SU-DHL-6 (cell line): ENCODE results near the gene CD96.
A peak's percentile ranks its signal among the peaks of the same experiment; 100 is the strongest.

ENCODE experiments used
- H2AFZ ChIP-seq: fragments of 200-600 bp; sonication (generic); 2 replicates; pipeline ENCODE4 v1.6.1; 2014; ENCODE audit warnings: low read depth, mild to moderate bottlenecking, moderate library complexity, mixed read lengths, antibody characterized with exemption, low read length; ENCODE audit not compliant: severe bottlenecking
- H3F3A ChIP-seq: fragments of 200-600 bp; shearing (Covaris generic); 2 replicates; pipeline ENCODE4 v1.6.0; 2016; ENCODE audit warnings: antibody characterized with exemption, mild to moderate bottlenecking; ENCODE audit not compliant: insufficient read depth
- H3K27ac ChIP-seq: fragments of 200-600 bp; sonication (generic); 2 replicates; pipeline ENCODE4 v1.5.1; 2016; ENCODE audit warnings: low read depth, mild to moderate bottlenecking, low read length, moderate library complexity, mixed read lengths
- H3K27me3 ChIP-seq: fragments of 200-600 bp; sonication (generic), shearing (Covaris generic); 2 replicates; pipeline ENCODE4 v1.6.0; 2014; ENCODE audit warnings: mild to moderate bottlenecking, low read length
- H3K36me3 ChIP-seq: fragments of 200-600 bp; sonication (generic); 2 replicates; pipeline ENCODE4 v1.6.1; 2014; ENCODE audit warnings: mild to moderate bottlenecking, low read length, mixed read lengths
- H3K4me2 ChIP-seq: fragments of 300-600, 200-600 bp; shearing (Covaris generic), sonication (generic); 2 replicates; pipeline ENCODE4 v1.6.0; 2014; ENCODE audit warnings: low read length, low read depth, mild to moderate bottlenecking; ENCODE audit not compliant: poor library complexity, severe bottlenecking
- H3K4me3 ChIP-seq: fragments of 200-600 bp; sonication (generic); 2 replicates; pipeline ENCODE4 v1.5.1; 2014; ENCODE audit warnings: antibody characterized with exemption, low read length, mild to moderate bottlenecking, mixed read lengths; ENCODE audit not compliant: insufficient read depth, poor library complexity, severe bottlenecking
- H3K79me2 ChIP-seq: fragments of 200-600 bp; sonication (generic); 2 replicates; pipeline ENCODE4 v1.6.1; 2014; ENCODE audit warnings: mild to moderate bottlenecking, low read length, moderate library complexity; ENCODE audit not compliant: insufficient read depth
- H3K9ac ChIP-seq: fragments of 200-600 bp; sonication (generic); 2 replicates; pipeline ENCODE4 v1.7.0; 2014; ENCODE audit warnings: mild to moderate bottlenecking, low read length
- H3K9me2 ChIP-seq: fragments of 200-600 bp; sonication (generic); replicated peaks from 2 replicates; pipeline ENCODE4 v1.6.1; 2014; ENCODE audit warnings: low read length; ENCODE audit not compliant: insufficient read depth
- H3K9me3 ChIP-seq: fragments of 200-600 bp; sonication (generic); 2 replicates; pipeline ENCODE4 v1.6.1; 2014; ENCODE audit warnings: low read length, mixed read lengths; ENCODE audit not compliant: insufficient read depth
- H4K20me1 ChIP-seq: fragments of 200-600 bp; sonication (generic); 2 replicates; pipeline ENCODE4 v1.6.1; 2014; ENCODE audit warnings: low read depth, mild to moderate bottlenecking, antibody characterized with exemption, low read length, moderate library complexity, mixed read lengths
- CTCF ChIP-seq: fragments of 200-600 bp; sonication (generic); IDR thresholded peaks from one replicate; pipeline ENCODE4 v1.5.1; 2017; ENCODE audit warnings: antibody characterized with exemption, mild to moderate bottlenecking, low read length, moderate library complexity; ENCODE audit not compliant: insufficient read depth, poor library complexity, severe bottlenecking
- EZH2phosphoT487 ChIP-seq: fragments of 200-600 bp; sonication (generic), shearing (Covaris generic); conservative IDR thresholded peaks from 2 replicates; pipeline ENCODE4 v1.6.1; 2018; ENCODE audit warnings: mild to moderate bottlenecking, antibody characterized with exemption, low read length, moderate library complexity, mixed read lengths

The CD96 gene

GRCh38 chr3:111667170-111667569 is 125.2 kb downstream of the CD96 start:
- TF ChIP-seq CTCF (no peak), EZH2phosphoT487 (no peak)
- no peaks in the 10 kb centered on the region for H3F3A ChIP-seq
- no peaks in the 10 kb centered on the region for H3K9me2 ChIP-seq
- no peak overlapping the region for H3K4me3 ChIP-seq
- H3K79me2 ChIP-seq: no peaks in the 10 kb centered on the region
- H3K4me2 ChIP-seq: peak overlapping the region; percentile 38
- H3K9me3 ChIP-seq: peaks cover 6% of the 10 kb centered on the region; the same call in 1 of the 2 replicates
- no peak overlapping the region for H3K9ac ChIP-seq
- H3K27me3 ChIP-seq: no peaks in the 10 kb centered on the region
- H3K36me3 ChIP-seq: no peaks in the 10 kb centered on the region
- no peak overlapping the region for H2AFZ ChIP-seq
- H4K20me1 ChIP-seq: no peaks in the 10 kb centered on the region
- no peak overlapping the region for H3K27ac ChIP-seq

- H3K4me3 ChIP-seq: no peak overlapping the region
- no peaks in the 10 kb centered on the region for H3K36me3 ChIP-seq
- no peaks in the 10 kb centered on the region for H3K9me2 ChIP-seq
- peaks cover 1% of the 10 kb centered on the region; the same call in 1 of the 2 replicates for H3K9me3 ChIP-seq
- peak overlapping the region; percentile 38 for H3K4me2 ChIP-seq
- peak overlapping the region; percentile 29; the same call in 1 of the 2 replicates for H3K27ac ChIP-seq
- no peaks in the 10 kb centered on the region for H3K27me3 ChIP-seq
- no peaks in the 10 kb centered on the region for H3K79me2 ChIP-seq
- no peak for TF ChIP-seq EZH2phosphoT487
- H3F3A ChIP-seq: no peaks in the 10 kb centered on the region
- H4K20me1 ChIP-seq: no peaks in the 10 kb centered on the region
- no peak overlapping the region for H3K9ac ChIP-seq
- no peak overlapping the region for H2AFZ ChIP-seq
Measured at GRCh38 chr3:111667621-111668239, 125.7 kb downstream of the CD96 start.

GRCh38 chr3:111668326-111668725 is 126.3 kb downstream of the CD96 start:
- no peak for TF ChIP-seq CTCF
- TF ChIP-seq EZH2phosphoT487: no peak
- Histone ChIP-seq H3F3A (no peaks in the 10 kb centered on the region), H3K27me3 (no peaks in the 10 kb centered on the region), H3K79me2 (no peaks in the 10 kb centered on the region), H2AFZ (no peak overlapping the region), H3K27ac (no peak overlapping the region), H3K4me2 (peak overlapping the region; percentile 38), H3K9me3 (no peaks in the 10 kb centered on the region), H3K36me3 (no peaks in the 10 kb centered on the region), H3K9ac (no peak overlapping the region), H3K9me2 (no peaks in the 10 kb centered on the region), H3K4me3 (no peak overlapping the region), H4K20me1 (no peaks in the 10 kb centered on the region)

- no peaks in the 10 kb centered on the region for H3K27me3 ChIP-seq
- TF ChIP-seq EZH2phosphoT487 (no peak), CTCF (peak; percentile 72)
- H3K36me3 ChIP-seq: no peaks in the 10 kb centered on the region
- H4K20me1 ChIP-seq: no peaks in the 10 kb centered on the region
- H2AFZ ChIP-seq: no peak overlapping the region
- H3K79me2 ChIP-seq: no peaks in the 10 kb centered on the region
- no peaks in the 10 kb centered on the region for H3F3A ChIP-seq
- no peak overlapping the region for H3K4me2 ChIP-seq
- H3K9me3 ChIP-seq: no peaks in the 10 kb centered on the region
- H3K9me2 ChIP-seq: no peaks in the 10 kb centered on the region
- H3K4me3 ChIP-seq: no peak overlapping the region
- H3K9ac ChIP-seq: no peak overlapping the region
- no peak overlapping the region for H3K27ac ChIP-seq
Measured at GRCh38 chr3:111668888-111669488, 127.0 kb downstream of the CD96 start.
